Activated CD4-positive, alpha-beta T cell treated with anti-CD3 and anti-CD28 coated beads, Interleukin-2, amount 50 U/mL, for 4 hours (primary cell): ENCODE data around the gene HMGB4.

ENCODE experiments used
- DNase-seq, 2 experiments: peaks; one replicate each; pipeline ENCODE4 v3.0.0-alpha.2; 2020

The HMGB4 gene

GRCh38 chr1:33899746-33900145 is 35.9 kb downstream of the HMGB4 start:
- no peak for DNase-seq

- DNase-seq, result no peak
Measured at GRCh38 chr1:33902486-33903209, 38.8 kb downstream of the HMGB4 start.

DNA sequence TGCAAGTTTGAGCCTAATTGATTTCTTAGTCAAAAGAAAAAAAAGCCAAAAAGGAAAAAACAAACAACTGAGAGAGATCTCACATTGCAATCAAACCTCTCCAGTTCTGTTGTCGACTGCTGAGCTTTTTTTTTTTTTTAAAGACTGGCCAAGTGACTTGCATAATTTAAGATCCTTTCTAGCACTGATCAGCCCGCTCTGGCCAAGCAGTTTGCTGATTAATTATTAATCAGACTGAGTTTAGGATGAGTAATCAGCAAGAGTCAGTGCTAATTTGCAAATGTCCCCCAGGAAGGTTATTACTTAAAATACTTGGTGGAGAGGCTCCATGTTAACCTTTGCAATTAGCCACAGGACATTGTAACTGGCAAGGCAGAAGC is 39.3 kb downstream of the HMGB4 start:
- DNase-seq, result no peak

GRCh38 chr1:33905241-33905640 is 41.4 kb downstream of the HMGB4 start:
- no peak for DNase-seq

GRCh38 chr1:33906156-33906555 is 42.3 kb downstream of the HMGB4 start:
- DNase-seq, result no peak

DNA sequence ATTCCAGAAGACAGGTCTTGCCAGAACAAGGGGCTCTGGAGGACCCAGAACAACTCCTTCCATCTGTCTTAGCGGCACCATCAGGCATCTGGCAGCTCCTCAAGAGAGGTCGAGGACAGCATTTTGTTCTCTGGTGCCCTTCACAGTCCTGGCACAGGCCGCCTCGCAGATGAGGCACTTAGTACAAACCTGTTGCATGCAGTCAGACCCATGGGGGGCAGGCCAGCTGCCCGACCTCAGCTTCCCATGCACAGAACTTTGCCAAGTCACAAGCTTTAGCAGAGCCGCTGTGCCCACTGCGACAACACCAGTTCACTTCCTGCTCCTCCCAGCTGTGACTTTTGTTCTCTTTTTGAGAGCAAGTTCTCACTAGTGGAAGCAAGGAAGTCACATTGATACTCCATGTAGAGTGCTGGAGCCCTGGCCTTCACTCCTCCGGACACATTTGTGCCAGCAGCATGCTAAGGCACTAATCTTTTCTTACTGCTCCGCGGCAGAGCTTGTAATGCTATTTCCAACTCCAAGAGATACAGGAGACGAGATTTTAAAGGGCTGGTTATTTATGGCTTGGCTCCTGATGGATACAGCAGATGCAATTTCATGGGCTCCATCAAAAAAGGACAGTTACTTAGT is 44.6 kb downstream of the HMGB4 start:
- no peak for DNase-seq
